ENCODE data around the gene SLC38A10. TPM values are rescaled to one million over a fixed set of nuclear protein-coding genes. Genes with fewer than 3 reads are reported as not detected.
A peak's percentile ranks its signal among the peaks of the same experiment; 100 is the strongest.

The SLC38A10 gene
- total RNA-seq, 1 experiment from 2014 or later, result 40.9 TPM

- no peak for DNase-seq (ENCODE audit: low spot score)
Observed at GRCh38 chr17:81298991-81299738, 4.1 kb upstream of the SLC38A10 start.

GRCh38 chr17:81298325-81298990 is 3.4 kb upstream of the SLC38A10 start:
- no peak for DNase-seq (ENCODE audit: low spot score)

- peak; percentile 72 for DNase-seq (ENCODE audit: low spot score)
Observed at GRCh38 chr17:81295676-81296381, 722 bp upstream of the SLC38A10 start.

GRCh38 chr17:81294512-81295030 is 536 bp downstream of the SLC38A10 start:
- DNase-seq (ENCODE audit: low spot score), result no peak

GRCh38 chr17:81292450-81292849 is 2.7 kb downstream of the SLC38A10 start:
- DNase-seq (ENCODE audit: low spot score), result no peak

GRCh38 chr17:81291662-81292061 is 3.4 kb downstream of the SLC38A10 start:
- peak; percentile 43 for DNase-seq (ENCODE audit: low spot score)

GRCh38 chr17:81290230-81290629 is 4.9 kb downstream of the SLC38A10 start:
- no peak for DNase-seq (ENCODE audit: low spot score)

- no peak for DNase-seq (ENCODE audit: low spot score)
Observed at GRCh38 chr17:81289627-81290026, 5.5 kb downstream of the SLC38A10 start.

GRCh38 chr17:81288715-81289114 is 6.4 kb downstream of the SLC38A10 start:
- DNase-seq (ENCODE audit: low spot score), result no peak

GRCh38 chr17:81287741-81288430 is 7.2 kb downstream of the SLC38A10 start:
- DNase-seq (ENCODE audit: low spot score), result no peak

- no peak for DNase-seq (ENCODE audit: low spot score)
Observed at GRCh38 chr17:81287152-81287551, 8.0 kb downstream of the SLC38A10 start.

- DNase-seq (ENCODE audit: low spot score), result no peak
Observed at GRCh38 chr17:81286491-81287145, 8.5 kb downstream of the SLC38A10 start.

GRCh38 chr17:81285894-81286293 is 9.2 kb downstream of the SLC38A10 start:
- DNase-seq (ENCODE audit: low spot score), result no peak

GRCh38 chr17:81285179-81285878 is 9.8 kb downstream of the SLC38A10 start:
- no peak for DNase-seq (ENCODE audit: low spot score)

- DNase-seq (ENCODE audit: low spot score), result no peak
Observed at GRCh38 chr17:81282876-81283275, 12.2 kb downstream of the SLC38A10 start.

- no peak for DNase-seq (ENCODE audit: low spot score)
Observed at GRCh38 chr17:81282141-81282540, 13.0 kb downstream of the SLC38A10 start.

- DNase-seq (ENCODE audit: low spot score), result no peak
Observed at GRCh38 chr17:81280571-81280970, 14.5 kb downstream of the SLC38A10 start.

GRCh38 chr17:81279278-81280275 is 15.5 kb downstream of the SLC38A10 start:
- no peak for DNase-seq (ENCODE audit: low spot score)

- DNase-seq (ENCODE audit: low spot score), result no peak
Observed at GRCh38 chr17:81278831-81279230, 16.3 kb downstream of the SLC38A10 start.
